GDM1 (cell line): ENCODE data around the gene IQCE.
"Not testable (repeated sequence)": the region's sequence is repeated elsewhere in the genome, so short reads cannot be mapped to it uniquely, and the experiment has no call there.

Experiments
- DNase-seq: peaks from one replicate; lab custom pipeline; 2025; lab: John Stamatoyannopoulos, UW

Gene IQCE

DNA sequence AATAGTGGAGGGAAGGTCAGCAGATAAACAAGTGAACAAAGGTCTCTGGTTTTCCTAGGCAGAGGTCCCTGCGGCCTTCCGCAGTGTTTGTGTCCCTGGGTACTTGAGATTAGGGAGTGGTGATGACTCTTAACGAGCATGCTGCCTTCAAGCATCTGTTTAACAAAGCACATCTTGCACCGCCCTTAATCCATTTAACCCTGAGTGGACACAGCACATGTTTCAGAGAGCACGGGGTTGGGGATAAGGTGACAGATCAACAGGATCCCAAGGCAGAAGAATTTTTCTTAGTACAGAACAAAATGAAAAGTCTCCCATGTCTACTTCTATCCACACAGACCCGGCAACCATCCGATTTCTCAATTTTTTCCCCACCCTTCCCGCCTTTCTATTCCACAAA lies 25.2 kb upstream of the IQCE start:
- not testable (repeated sequence) for DNase-seq

DNA sequence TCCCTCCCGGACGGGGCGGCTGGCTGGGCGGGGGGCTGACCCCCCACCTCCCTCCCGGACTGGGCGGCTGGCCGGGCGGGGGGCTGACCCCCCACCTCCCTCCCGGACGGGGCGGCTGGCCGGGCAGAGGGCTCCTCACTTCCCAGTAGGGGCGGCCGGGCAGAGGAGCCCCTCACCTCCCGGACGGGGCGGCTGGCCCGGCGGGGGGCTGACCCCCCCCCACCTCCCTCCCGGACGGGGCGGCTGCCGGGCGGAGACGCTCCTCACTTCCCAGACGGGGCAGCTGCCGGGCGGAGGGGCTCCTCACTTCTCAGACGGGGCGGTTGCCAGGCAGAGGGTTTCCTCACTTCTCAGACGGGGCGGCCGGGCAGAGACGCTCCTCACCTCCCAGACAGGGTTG lies 24.6 kb upstream of the IQCE start:
- not testable (repeated sequence) for DNase-seq

GRCh38 chr7:2535872-2536627 lies 22.7 kb upstream of the IQCE start:
- not testable (repeated sequence) for DNase-seq

GRCh38 chr7:2537981-2538851 lies 20.6 kb upstream of the IQCE start:
- no peak for DNase-seq

DNA sequence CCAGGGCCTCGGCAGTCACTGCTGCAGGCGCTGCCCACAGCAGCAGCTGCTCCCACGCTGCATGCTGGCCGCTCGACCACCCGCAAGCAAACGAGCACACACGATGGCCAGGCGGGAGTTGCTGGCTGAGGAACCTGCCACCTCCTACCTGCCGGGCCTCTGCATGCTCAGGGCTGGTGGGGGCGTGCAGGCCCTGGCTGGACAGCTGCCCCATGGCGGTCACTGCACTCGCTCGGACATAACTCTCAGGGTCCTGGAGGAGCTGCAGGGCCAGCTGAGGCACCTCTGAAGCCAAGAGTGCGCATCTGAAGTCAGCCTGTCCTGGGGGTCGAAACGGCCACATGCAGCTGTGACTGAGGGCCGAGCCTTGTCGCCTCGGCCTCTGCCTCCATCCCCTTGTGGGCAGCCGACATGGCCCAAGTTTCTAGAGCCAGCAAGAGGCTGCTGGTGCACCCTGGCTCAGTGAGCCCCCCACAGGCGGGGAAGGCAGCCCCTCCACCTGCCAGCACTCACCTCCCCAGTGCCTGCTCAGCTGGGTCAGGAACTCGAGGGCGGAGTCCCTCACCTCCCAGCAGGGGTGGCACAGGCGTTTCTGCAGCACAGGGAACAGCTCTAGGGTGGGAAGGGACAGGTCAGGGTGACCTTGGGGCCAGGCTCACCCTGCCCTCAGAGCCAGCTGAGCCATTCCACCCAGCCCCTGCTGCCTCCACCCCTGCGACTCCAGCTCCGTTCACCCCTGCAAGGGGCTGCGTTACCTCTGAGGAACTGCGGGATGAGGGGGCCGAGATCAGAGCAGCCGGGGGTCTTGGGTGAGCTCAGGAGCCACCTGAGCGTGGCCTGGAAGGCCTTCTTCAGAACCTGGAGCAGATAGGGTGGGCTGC lies 19.5 kb upstream of the IQCE start:
- no peak for DNase-seq

GRCh38 chr7:2540133-2540532 lies 18.6 kb upstream of the IQCE start:
- DNase-seq: no peak

DNA sequence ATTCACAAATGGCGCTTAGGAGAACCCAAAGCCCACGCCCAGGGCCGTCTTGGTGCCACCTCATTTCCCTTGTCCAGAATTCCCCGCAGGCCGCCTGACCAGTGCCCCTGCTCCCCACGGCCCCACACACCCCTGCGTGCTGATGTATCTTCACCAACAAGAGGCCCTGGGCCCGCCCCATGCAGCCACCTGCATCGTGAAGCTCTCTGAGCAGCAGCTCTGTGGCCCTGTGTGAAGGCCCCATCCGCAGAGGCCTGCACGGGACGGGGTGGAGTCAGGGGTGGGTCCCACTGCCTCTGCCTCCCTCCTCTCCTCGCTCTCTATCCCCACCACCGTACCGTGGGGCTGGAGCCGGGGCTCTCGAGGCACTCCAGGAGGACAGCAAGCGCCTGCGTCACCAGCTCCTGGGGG lies 18.1 kb upstream of the IQCE start:
- DNase-seq: no peak

- DNase-seq: no peak
Observed at GRCh38 chr7:2541291-2542010, 17.3 kb upstream of the IQCE start.

DNA sequence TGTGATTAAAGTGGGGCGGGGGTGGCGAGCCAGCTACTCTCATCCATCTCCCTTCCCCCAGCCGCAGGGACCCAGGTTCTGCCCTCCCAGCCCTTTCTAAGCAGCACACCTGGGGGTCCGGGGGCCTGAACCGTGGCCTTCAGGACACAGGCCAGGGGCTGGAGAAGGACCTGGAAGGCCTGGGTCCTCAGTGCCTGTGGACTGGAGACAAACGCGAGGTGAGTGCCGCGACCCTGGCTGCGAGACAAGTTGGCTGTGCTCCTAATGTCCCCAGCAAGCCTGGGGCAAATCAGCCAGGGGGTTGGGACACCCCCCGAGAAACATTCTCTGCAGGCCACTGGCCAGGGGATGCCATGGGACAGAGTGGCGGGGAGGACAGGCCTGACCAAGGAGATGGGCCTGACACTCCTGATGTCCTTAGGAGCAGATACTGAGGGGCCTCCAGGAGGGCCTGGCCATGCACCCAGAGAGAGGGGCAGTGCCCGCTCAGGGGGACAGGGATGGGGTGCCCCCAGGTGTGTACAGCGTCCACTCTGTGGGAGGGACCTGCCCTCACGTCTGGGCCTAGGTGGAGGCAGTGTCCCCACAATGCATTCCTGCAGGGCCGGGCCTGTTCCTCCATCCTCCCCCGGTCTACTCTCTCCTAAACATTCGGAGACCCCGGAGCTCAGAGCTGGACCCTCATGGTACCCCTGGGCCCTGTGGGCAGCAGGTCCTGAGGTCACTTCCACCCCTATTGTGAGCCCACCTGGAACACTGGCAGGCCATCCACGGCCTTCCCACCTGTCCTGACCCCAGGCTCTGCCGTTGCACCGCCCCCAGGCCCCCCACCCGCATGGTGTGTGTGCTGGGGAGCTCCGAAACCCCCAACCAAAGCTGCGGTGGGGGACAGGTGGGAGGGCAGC lies 16.5 kb upstream of the IQCE start:
- no peak for DNase-seq

- DNase-seq: no peak
Observed at GRCh38 chr7:2542916-2543871, 15.6 kb upstream of the IQCE start.

- no peak for DNase-seq
Observed at GRCh38 chr7:2544541-2545188, 14.1 kb upstream of the IQCE start.

GRCh38 chr7:2545746-2546425 lies 12.9 kb upstream of the IQCE start:
- DNase-seq: no peak

DNA sequence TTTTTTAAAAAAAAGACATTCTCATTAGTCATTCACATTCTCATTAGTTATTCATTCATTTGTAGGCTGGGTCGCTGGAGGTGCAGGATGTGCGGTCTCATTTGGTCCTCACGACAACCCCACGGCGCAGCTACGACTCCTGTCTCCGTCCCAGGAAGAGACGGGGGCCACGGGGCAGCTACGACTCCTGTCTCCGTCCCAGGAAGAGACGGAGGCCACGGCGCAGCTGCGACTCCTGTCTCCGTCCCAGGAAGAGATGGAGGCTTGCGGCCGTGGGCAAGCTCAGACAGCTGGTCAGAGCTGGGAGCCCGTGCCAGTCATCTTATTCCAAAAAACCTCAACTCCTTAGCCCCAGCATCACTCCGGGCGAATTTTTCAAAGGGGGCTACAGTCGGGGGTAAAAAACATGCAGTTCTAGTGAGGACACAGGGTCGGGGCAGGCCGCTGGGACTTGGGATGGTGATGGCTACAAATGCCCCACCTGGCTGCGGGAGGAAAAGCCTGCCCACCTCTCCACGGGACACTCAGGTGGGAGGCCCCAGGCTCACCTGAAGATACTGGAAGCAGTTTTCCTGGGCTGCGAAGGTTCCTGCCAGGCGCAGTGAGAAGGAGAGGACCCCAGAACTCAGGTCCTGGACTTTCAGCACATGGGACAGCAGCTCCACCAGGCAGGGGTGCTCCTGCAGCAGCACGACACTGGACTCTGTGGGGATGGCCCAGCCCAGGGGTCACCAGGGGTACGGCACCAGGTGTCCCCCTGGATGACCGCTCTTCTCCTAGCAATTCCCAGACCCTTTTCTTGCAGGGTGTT lies 11.8 kb upstream of the IQCE start:
- no peak for DNase-seq

DNA sequence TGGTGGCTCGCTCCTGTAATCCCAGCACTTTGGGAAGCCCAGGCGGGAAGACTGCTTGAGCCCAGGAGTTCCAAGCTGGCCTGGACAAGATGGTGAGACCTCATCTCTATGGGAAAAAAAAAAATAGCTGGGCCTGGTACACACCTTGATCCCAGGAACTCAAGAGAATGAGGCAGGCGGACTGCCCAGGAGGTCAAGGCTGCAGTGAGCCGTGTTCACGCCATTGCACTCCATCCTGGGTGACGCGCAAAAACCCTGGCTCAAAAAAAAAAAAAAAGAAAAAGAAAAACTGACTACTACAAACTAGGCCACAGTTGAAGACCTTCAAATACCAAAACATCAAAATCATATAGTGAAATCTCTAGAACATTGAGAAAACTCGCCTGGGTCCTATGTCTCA lies 7.4 kb upstream of the IQCE start:
- DNase-seq: no peak

- DNase-seq: no peak
Observed at GRCh38 chr7:2553108-2553507, 5.7 kb upstream of the IQCE start.

DNA sequence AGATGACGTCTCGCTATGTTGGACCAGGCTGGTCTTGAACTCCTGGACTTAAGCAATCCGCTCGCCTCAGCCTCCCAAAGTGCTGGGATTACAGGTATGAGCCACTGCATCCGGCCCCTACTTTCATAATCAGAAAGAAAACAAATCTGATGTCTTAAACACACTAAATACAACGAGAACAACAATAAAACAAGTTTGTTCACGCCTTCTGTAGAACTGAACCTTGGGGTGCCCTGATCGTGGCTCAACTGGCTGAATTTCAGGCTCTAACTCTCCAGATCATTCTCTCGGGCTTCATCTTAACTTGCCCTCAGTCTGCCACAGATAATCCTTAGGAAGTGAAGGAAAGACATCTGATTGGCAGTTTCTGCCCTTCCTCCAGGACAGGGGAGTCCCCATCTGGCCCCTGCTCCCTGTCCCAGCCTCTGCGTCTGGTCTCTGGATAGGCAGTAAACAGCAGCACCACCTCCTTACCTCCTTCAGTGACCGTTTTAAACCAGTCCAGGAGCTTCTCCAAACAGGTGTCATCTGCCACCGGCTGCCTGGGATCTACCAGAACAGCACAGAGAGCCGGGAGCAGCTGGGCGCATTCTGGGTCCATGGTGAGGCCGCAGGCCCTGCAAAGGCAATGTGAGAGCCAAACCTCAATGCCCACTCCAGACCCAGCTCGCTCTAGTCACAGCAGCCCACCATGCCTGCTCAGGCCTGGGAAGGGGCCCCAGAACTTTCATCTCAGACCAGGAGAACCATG lies 4.8 kb upstream of the IQCE start:
- no peak for DNase-seq

- DNase-seq: no peak
Observed at GRCh38 chr7:2554661-2555111, 4.1 kb upstream of the IQCE start.
